Measurements from ENCODE around the gene PGM2L1.

DNA sequence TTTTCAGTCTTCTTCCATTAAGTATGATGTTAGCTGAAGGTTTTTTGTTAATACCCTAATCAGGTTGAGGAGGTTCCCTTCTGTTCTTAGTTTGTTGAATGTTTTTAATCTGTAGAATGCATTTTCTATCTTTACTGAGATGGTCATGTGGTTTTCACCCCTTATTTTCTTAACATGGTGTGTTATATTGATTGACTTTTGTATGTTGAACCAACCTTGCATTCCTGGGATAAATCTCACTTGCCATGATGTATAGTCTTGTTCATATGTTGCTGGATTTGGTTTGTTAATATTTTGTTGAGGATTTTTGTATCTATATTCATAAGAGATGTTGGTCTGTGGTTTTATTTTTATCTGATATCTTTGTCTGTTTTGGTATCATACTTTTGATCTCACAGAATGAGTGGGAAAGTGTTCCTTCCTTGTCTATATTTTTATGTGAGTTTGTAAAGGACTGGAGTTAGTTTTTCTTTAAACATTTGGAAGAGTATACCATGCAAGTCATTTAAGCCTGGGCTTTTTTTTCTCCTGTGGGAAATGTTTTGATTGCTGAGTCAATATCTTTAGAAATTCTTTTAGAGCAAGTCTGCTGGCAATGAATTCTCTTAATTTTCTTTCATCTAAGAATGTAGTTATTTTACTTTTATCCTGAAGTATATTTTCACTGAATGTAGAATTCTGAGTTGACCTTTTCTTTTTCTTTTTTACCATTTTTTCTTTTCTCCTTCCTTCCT lies 81.3 kb downstream of the PGM2L1 start:
- TF ChIP-seq EZH2phosphoT487 (IDR thresholded peaks at IDR 0.05; ENCODE audit: unreplicated experiment) (no peak), EZH2 (IDR thresholded peaks at IDR 0.05; ENCODE audit: low read depth, unreplicated experiment) (no peak), CTCF (conservative IDR thresholded peaks at IDR 0.05; ENCODE audit: low read depth in 2 of 2) (no peak), ZNF114 (CRISPR knock-in tag; IDR thresholded peaks at IDR 0.05) (no peak), POLR2AphosphoS5 (IDR thresholded peaks at IDR 0.05; ENCODE audit: low read depth) (no peak), NANOG (IDR thresholded peaks at IDR 0.05; ENCODE audit: borderline replicate concordance) (no peak), ZNF462 (CRISPR knock-in tag; IDR thresholded peaks at IDR 0.05) (no peak), REST (IDR thresholded peaks at IDR 0.05; ENCODE audit: unreplicated experiment) (no peak), JUNB (IDR thresholded peaks at IDR 0.05; ENCODE audit: unreplicated experiment) (no peak), CREB1 (CRISPR knock-in tag; IDR thresholded peaks at IDR 0.05; ENCODE audit: low read depth) (no peak), STAT1 (IDR thresholded peaks at IDR 0.05; ENCODE audit: unreplicated experiment) (no peak), ZNF331 (CRISPR knock-in tag; IDR thresholded peaks at IDR 0.05; ENCODE audit: low read depth) (no peak)
- TF ChIP-seq, protein P1, sequence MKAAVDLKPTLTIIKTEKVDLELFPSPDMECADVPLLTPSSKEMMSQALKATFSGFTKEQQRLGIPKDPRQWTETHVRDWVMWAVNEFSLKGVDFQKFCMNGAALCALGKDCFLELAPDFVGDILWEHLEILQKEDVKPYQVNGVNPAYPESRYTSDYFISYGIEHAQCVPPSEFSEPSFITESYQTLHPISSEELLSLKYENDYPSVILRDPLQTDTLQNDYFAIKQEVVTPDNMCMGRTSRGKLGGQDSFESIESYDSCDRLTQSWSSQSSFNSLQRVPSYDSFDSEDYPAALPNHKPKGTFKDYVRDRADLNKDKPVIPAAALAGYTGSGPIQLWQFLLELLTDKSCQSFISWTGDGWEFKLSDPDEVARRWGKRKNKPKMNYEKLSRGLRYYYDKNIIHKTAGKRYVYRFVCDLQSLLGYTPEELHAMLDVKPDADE (IDR thresholded peaks at IDR 0.05), result no peak
